Activated T-cell treated with anti-CD3 and anti-CD28 coated beads for 48 hours (primary cell): ENCODE data around the gene APOL3.
A peak's percentile ranks its signal among the peaks of the same experiment; 100 is the strongest.
"Not testable (repeated sequence)": the region's sequence is repeated elsewhere in the genome, so short reads cannot be mapped to it uniquely, and the experiment has no call there.

Source experiments
- DNase-seq: peaks from one replicate; pipeline ENCODE4 v3.0.0-alpha.2; 2020; ENCODE audit warnings: low read depth

The APOL3 gene, protein sequence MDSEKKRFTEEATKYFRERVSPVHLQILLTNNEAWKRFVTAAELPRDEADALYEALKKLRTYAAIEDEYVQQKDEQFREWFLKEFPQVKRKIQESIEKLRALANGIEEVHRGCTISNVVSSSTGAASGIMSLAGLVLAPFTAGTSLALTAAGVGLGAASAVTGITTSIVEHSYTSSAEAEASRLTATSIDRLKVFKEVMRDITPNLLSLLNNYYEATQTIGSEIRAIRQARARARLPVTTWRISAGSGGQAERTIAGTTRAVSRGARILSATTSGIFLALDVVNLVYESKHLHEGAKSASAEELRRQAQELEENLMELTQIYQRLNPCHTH

DNA sequence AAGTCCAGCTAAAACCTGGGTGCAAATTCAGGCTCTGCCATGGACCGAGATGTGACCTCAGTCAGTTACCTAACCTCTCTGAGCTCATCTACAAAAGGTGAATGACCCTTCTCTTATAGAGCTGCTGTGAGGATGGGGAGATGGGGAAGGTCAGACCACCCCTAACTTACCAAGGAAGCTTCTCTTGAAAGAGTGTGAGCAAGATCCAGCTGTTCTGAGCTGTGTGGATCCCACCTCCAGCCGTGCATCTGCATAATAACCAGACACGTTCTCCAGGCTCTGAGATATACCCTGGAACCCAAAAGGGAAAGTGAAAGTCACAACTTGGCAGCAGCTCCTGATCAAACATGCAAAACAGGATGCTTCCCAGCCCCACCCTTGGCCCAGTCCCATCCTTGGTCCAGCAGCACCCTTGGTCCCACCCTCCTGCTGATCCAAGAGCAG lies at the start of gene APOL3:
Gene APOL3, minus strand, starts transcription at position 257 of the 444 bp plus-strand sequence. CDS start 11,700 bp downstream, outside the sequence.
- DNase-seq: no peak

DNA sequence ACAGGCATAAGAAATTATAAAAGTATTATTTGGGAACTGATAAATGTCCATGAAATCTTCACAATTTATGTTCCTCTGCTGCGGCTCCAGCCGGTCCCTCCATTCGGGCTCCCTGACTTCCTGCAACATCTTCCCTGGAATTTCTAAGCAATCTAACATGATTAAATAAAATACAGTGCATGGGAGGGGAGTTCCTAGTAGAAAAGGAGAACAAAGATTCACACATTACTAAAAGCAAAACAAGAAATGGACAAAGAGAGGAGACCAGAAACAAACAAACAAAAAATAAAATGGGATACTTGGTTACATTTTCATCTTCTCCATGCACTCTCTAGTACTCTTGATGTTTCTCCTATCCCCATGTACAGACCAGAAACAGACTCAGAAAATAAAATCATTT lies 49.7 kb upstream of the APOL3 start:
- no peak for DNase-seq

DNA sequence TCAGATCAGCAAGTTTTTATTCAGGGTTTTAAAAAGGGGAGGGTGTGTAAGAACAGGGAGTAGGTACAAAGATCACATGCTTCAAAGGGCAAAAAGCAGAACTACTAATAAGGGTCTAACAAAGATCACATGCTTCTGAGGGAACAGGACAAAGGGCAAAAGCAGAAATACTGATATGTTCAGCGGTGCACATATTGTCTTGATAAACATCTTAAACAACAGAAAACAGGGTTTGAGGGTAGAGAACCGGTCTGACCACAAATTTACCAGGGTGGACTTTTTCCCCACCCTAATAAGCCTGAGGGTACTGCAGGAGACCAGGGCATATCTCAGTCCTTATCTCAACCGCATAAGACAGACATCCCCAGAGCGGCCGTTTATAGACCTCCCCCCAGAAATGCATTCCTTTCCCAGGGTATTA lies 48.9 kb upstream of the APOL3 start:
- not testable (repeated sequence) for DNase-seq

DNA sequence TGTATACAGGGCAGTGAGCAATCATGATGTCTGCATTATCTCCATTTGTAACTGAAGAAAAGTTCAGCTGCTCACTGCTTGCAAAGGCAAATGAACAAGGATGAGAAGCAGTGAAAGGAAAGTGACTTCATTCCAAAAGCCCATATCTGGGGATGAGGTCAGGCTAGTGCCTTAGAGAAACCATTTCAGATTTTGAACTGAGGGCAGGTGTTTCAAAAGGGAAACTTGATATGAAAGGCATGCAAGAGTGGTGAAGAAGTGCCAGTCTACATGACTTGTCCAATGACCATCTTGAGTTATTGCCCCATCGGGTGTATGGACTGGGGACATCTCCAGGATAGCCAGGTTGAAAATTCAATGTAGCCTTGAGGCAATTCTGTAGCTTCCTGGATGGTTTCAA lies 48.4 kb upstream of the APOL3 start:
- no peak for DNase-seq

DNA sequence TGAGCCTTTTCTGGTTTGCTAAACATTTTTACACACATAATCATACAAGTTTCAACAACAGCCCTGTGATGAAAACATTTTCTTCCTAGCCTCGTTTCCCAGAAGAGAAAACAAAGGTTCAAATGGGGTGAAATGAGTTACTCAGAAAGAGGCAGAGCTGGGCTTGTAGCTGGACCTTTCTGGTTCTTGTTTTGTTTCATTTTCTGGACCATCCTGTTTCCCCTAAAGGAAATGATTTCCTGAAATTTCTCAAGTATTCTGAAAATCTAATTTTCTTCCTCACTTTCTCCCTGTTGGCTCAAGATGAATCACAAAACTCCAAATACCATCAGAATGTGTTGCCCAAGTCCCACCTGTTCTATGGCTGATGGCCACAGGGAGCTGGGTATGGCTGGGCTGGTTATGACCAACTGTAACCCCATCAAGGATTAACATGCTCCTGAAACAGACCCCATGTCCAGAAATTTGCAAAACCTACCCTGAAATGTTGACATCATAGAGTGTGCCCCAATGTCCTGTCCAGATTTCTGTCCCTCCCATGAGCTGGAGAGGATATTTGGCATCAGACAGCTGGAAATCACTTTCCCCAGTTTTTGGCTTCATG lies 47.7 kb upstream of the APOL3 start:
- DNase-seq: no peak

DNA sequence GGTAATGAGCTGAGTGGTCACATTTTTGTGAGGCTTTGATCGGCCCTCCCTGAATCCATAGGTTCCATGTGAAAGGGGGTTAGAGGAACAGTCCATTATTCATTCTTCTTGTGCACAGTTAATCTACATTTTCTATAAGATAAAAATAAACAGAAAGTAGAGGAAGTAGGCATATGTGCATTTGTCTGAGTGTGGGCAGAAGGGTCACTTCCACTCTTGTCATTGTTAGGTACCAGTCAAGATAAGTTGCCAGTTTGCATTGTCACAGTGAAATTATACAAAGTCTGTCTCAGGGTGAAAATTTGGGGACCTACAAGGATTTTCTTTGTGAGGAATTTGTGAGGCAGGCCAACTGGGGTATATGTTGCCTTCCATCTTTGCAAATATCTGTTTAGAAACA lies 45.7 kb upstream of the APOL3 start:
- DNase-seq: no peak

DNA sequence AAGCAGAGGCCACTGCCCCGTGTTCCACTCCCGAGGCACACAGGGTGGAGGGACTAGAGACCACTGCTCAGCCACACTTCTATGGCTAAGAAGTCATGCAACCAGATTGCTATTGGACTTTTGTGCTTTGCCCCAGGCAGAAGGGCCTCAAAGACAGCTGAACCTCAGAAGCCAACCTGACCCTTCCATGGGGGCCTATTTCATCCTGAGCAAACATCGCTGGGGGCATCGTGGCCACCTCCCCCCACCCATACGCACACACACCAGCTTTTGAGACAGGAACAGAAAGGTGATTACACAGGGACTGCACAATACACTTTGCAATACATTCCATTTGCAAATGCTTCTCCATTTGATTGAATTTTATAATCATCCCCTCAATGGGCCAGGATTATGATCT lies 45.0 kb upstream of the APOL3 start:
- DNase-seq: not testable (repeated sequence)

DNA sequence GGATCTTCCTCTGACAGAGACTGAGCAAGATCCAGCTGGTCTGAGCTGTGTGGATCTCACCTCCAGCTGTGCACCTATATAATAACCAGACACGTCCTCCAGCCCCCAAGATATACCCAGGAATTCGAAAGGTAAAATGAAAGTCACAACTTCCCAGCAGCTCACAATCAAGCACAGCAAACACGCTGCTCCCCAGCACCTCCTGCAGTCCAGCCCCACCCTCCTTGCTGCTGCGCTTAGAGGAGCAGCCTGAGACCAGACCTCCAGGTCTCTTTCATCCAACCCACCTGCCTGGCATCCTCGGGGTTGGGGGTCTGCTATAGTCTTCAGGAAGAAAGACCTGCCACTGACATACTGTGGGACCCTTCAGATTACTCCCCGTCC lies 44.1 kb upstream of the APOL3 start:
- DNase-seq: no peak

DNA sequence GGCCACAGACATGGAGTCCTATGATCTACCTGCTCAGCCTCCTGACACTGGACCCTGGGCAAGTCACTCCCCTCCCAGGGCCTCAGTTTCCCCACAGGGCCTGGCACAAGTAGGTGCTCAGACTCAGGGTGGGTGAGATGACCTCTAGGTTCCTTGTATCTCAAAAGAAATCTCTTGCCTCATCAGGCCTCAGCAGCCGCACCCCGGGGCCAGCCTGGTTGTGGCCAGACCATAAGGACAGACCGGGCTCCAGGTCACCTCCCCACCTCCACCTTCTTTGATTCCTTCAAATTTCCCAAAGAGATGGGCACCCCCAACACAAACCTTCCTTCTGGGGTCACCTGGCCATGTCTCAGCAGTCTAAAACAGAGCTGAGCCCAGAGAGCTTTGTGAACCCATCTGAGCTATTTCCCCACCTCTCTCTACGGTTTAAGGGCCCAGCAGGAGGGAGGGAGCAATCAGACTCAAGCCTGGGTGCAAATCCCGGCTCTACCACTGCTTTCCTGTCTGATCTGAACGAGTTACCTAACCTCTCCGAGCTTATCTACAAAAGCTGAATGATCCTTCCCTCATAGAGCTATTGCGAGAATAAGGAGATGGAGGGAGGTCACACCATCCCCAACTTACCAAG lies 43.6 kb upstream of the APOL3 start:
- no peak for DNase-seq

DNA sequence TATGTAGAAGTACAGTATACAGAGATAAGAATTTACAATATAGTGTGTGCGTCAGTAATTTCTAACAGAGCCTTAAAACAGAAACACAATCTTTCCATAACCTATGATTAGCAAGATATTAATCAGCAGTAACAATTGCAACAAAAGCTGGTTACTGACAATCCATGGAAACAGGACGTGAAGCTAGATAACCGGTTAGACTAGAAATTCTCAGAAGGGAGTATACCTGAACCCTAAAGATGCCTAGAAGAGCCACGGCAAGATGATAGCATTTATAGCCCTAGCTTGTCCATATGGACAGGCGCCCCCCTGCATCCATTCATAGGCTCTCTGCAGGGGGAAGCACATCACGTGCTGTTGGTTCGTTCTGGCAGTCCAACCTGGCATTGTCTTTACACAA lies 42.9 kb upstream of the APOL3 start:
- DNase-seq: not testable (repeated sequence)

DNA sequence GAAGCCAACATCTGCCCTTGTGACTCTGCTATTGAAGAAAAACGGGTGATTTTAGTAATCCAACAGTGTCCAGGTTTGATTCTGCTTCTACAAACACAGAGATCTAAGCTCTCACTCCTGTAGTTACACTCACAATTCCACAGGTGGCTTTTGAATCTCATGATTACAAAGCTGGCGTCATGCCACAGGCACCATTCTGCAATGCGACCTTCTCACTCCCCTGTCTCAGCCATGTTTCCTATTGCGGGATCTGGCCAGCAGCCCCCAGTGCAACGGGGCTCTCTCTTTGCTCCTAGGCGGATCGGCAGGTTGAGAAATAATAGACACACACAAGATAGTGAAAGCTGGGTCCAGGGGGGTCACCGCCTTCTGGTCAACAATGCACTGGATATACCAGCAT lies 42.4 kb upstream of the APOL3 start:
- not testable (repeated sequence) for DNase-seq

DNA sequence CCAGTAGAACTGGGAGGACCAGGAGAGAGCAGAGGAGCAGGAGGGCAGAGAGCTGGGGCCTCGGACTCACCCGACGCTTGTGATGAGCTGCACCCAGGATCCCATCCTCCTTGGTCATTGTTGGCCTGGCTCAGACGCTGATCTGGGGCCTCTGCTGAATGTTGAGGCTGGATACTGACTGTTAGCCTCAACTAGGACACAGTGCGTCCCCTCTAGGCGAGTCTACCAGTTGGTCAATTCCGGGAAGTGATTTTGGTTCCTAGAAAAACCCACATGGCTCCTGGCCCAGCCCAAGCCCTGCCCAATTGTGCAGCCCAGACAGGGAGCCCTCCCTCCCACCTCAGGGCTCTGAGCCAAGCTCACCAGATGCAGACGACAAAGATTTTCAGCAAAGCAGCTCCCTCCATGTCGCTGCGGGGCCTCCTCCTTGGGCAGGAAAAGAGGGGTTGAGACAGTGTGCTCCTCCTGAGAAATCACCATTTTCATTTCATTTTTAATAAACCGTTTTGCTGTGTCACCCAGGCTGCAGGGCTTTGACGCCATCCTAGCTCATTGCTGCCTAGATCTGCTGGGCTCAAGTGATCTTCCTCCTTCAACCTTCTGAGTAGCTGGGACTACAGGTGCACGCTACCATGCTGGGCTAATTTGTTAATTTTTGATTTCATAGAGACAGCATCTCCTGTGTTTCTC lies 41.2 kb upstream of the APOL3 start, which contains the start of gene APOL4:
Gene APOL4, minus strand, starts transcription at position 180 of the 690 bp plus-strand sequence. Its CDS starts 75 bp downstream, at position 105.
- no peak for DNase-seq

DNA sequence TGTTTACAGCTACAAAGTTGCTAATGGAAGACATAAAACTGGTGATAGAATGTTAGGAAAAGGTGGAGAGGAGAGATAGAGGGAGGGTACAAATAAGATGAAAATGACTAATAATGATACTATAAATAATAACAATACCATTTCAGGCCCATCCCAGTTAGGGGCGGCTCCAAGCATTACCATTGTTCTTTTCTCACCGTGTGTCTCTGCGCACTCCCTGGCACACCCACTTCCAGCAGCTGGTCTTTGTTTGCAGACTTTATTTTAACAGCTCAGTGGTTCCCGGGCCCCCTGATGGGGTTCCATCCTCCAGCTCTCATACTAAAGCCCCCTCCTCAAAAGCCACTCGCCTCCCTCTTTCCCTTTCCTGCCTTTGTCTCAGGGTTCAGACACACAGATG lies 40.5 kb upstream of the APOL3 start:
- DNase-seq: not testable (repeated sequence)

DNA sequence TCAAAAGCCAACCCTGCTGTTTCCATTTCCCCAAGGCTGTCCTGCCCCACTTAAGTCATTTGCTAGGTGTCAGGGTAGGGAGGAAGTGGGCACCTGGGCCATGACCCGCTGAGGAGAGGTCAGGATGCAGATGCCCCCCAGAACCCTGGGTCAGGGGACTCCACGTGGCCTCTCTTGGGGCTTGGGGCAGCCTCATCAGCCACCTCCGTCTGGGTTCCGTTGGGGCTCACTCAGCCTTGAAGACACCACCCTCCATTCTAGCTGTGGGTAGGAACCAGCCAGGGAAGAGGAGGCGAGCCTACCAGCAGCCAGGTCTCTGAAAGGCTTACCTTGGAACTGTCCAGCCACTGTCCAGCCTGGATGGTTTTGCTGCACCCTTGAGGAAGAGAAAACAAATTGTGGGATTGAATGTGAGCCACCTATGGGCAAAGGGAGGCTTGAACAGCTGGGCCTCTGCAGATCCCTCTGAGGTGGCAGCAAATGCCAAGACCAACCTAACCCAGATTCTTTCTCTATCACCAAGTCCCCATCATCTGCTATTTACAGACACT lies 38.5 kb upstream of the APOL3 start:
- no peak for DNase-seq

DNA sequence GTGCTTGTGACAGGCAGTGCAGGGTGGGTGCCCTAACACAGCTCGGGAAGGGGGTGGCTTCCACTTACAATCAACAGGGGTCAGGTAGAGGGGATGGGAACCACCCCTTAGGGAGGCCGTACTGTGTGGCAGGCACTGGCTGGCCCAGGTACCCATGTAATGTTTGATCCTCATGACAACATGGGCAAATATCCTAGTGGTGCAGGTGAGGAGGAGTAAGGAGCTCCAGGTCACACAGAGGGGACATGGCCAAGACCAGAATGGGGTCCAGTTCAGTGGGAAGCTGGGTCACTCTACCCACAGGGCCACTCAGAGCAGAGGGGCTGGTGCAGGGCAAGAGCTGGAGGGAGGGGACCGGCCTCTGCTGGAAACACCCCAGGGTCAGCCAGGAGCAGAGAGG lies 38.0 kb upstream of the APOL3 start:
- DNase-seq: no peak

DNA sequence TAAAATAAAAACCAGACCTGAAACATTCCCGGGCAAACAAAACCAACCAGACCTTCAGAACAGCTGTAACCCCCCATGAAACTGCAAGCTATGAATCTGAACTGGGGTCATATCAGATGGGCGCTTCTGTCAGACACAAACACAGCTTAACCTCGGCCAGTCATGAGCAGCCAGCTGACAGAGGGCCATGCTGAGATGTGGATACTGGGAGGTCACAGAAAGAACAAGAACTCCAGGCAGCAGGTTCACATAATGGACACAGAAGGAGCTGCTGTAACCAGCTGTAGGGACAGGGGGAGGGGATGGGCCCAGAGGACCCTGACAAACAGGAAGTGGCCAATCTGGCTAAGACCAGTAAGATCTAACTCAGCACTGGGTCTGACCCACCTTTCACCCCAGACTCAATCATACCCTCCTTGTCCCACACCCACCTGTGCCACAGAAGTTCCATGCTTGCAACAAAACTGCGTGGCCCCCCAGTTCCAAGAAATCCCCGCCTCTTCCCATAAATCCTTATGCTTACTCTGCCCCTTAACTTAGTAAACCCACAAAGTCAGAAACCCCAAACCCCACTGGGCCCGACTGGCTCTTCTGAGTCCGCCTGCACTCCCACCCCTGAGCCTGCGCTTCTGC lies 37.1 kb upstream of the APOL3 start:
- peak; percentile 18 for DNase-seq

DNA sequence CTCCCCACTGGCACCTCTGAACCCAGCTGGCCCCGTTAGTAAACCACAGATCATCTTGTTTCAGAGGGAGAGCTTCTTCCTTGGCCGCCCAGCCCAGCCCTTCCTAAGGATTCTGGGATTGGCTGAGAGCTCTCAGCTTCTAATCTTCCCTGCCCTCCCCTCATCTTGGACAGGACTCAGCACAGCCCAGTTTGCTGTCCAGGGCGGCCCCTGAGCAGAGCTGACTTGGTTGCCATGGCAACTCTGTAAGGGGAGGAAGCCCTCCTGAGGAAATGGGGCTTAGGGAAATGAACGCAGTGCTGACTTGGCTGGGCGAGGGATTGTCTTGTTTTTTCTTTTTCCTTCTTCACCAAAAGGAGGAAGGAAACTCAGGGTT lies 36.5 kb upstream of the APOL3 start:
- no peak for DNase-seq

DNA sequence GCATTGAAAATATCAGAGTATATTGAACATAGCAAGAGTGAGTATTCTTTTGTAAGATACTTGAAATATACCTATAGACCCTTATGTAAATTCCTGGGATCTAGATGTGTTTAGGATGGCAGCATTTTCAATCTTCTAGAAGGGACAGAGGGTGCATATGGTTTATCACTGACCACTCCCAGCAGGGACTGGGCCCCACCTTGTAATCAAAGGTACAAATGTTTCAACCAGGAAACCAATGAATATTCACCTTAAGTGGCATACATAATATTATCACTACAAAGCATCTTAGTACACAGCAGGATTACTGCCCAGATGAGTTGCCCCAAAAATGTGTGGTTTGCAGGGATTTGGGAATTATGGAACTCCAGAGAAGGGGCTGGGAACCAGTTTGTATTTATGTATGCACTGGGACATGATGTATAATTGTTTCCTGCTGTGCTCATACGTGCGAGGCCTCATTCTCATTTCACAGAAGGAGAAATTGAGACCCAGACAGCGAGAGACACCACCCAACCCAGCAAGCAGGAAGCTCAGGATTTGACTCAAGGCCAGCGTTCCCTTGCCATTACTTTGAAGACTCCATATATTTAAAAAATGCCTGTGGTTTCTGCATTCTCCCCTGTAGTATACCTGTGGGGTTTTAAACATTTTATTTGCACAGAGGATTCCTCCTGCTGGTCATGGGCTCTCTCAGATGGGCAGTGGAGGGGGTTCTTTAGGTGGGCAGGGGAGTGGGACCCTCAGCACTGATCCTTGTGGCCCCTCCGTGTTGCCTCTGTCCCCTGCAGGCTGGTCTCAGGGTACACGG lies 35.9 kb upstream of the APOL3 start:
- no peak for DNase-seq

DNA sequence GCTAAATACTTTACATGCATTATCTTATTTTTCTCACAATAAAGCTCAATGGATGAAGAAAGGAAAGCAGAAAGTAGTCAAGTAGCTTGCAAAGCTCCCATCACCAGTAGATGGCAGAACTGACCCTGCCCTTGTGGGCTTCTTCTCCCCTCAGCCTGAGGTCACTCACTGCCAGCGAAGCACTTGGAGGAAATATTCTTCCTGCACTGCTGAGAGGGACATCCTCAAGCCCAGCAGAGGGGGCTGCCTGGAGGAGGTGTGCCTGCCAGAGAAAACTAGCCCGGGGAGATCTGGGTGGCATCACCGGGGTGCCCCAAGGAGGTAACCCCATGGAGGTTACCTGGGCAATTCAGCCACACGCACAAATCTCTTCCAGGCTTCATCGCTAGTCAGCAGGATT lies 34.4 kb upstream of the APOL3 start:
- peak; percentile 11 for DNase-seq

DNA sequence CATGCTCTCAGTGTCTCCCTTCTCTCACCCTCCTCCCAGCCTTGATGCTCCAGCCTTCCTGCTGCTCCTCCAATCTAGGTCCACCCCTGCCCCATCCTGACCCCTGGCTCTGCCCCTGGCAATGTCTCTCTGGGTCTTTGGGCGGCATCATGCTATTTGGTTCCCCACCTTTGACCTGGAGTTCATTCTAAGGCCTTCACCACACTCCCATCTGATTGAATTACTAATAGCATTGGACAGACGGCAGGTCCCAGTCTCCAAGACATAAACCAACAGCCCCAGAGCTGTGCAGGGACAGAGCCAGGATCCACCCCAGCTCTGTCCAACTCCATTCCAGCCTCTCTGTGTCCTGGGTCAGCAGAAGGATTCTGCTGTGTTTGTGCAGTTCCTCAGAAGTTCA lies 33.8 kb upstream of the APOL3 start:
- no peak for DNase-seq

DNA sequence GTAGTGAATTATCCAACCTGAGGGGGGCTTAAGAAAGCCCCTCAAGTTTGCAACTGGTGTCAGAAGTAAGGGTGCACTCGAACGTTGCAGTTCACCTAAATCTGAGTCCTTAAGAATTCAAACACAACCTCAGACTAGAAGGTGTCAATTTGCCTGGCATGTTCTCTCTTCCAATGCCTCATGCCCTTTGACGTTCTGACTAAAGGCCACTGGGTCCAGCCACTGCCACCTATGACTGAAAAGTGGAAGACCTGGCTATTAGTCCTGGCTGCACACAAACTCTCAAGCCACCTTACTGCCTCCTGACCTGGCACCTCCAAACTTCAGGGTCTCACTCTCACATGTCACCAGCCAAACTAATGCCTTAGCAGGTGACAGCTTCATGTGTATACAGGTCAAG lies 33.0 kb upstream of the APOL3 start:
- DNase-seq: no peak
